COLO668 (cell line): Measurements from ENCODE around the gene LCMT1.
"Not testable (repeated sequence)": the region's sequence is repeated elsewhere in the genome, so short reads cannot be mapped to it uniquely, and the experiment has no call there.

Experiments used
- DNase-seq: peaks from one replicate; lab custom pipeline; 2025; ENCODE audit not compliant: unreplicated experiment; lab: John Stamatoyannopoulos, UW

Gene LCMT1

GRCh38 chr16:25141648-25142047 lies 30.1 kb downstream of the LCMT1 start:
- DNase-seq = no peak

- DNase-seq = no peak
Observed at GRCh38 chr16:25143928-25144327, 32.4 kb downstream of the LCMT1 start.

DNA sequence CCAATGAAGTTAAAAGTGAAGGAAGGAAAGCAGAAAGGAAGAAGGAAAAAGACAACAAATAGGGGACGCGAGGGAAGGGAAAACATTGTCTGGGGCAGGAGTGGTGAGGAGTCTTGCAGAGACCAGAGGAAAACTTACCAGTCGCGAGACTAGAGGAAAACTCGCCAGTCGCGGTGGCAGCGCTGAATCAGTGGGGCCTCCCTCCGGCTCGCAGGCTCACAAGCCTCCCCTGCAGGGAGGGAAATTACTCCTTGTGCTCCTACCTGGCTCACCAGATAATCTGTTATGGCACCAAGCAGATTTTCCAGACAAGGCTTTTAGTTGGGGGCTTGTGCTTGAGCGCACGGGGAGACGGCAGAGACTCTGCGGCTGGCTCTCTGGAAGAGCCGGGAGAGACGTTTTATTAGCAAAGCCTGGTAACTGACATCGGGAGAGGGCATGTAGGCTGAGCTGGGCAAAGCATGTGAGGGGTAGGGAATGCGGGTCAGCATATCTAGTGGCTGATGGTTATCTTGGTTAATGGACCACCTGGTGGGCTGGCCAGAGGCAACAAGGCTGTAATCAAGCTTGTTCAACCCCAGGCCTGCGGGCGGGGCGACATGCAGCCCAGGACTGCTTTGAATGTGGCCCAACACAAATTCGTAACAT lies 37.1 kb downstream of the LCMT1 start:
- DNase-seq = no peak

- DNase-seq = no peak
Observed at GRCh38 chr16:25151996-25152395, 40.5 kb downstream of the LCMT1 start.

GRCh38 chr16:25155553-25156460 lies 44.3 kb downstream of the LCMT1 start:
- no peak for DNase-seq

DNA sequence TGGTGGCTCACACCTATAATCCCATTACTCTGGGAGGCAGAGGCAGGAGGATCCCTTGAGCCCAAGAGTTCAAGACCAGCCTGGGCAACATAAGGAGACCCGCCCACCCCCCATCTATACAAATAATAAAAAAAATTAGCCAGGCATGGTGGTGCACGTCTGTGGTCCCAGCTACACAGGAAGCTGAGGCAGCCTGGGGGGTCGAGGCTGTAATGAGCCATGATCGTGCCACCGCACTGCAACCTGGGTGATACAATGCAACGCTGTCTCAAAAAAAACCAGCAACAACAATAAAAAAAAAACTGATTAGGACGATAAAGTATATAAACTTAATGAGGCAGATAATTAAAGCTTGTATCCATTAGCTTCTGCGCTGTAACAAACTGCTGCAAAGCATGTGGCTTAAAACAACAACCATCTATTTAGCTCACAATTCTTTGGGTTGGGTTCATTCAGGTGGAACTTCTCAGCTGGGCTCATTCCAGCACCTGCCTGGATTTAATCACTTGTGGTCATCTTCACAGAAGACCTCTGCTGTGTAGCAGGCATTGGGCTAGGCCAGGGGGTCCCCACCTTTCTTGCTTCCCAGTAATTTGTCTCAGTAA lies 45.8 kb downstream of the LCMT1 start:
- no peak for DNase-seq

- no peak for DNase-seq
Observed at GRCh38 chr16:25158401-25158800, 46.9 kb downstream of the LCMT1 start.

- DNase-seq = no peak
Observed at GRCh38 chr16:25161753-25162367, 50.3 kb downstream of the LCMT1 start.

GRCh38 chr16:25163683-25164082 lies 52.1 kb downstream of the LCMT1 start:
- DNase-seq = no peak

- no peak for DNase-seq
Observed at GRCh38 chr16:25165284-25165683, 53.7 kb downstream of the LCMT1 start.

- DNase-seq = not testable (repeated sequence)
Observed at GRCh38 chr16:25167920-25168319, 56.4 kb downstream of the LCMT1 start.

DNA sequence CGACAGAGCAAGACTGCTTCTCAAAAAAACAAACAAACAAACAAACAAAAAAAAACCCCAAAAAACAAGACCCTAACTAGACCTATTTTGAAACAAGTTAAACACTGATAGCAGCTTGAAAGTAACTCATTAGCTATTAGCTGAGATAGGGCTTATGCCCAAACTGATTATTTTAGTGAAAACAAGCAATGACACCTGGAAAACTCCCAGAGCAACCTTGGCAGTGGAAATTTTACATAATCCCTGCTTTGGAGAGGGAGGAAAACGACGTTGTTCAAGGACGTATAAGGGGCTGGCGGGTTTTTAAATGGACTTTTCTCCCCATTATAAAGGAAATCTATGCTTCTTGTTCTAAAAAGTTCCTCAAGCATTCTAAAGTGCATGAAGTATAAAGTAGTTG lies 59.8 kb downstream of the LCMT1 start:
- DNase-seq = no peak

- no peak for DNase-seq
Observed at GRCh38 chr16:25172831-25173230, 61.3 kb downstream of the LCMT1 start.

- DNase-seq = no peak
Observed at GRCh38 chr16:25174285-25174684, 62.7 kb downstream of the LCMT1 start.

- no peak for DNase-seq
Observed at GRCh38 chr16:25176136-25176535, 64.6 kb downstream of the LCMT1 start.

GRCh38 chr16:25177512-25177830 lies 65.9 kb downstream of the LCMT1 start:
- no peak for DNase-seq

DNA sequence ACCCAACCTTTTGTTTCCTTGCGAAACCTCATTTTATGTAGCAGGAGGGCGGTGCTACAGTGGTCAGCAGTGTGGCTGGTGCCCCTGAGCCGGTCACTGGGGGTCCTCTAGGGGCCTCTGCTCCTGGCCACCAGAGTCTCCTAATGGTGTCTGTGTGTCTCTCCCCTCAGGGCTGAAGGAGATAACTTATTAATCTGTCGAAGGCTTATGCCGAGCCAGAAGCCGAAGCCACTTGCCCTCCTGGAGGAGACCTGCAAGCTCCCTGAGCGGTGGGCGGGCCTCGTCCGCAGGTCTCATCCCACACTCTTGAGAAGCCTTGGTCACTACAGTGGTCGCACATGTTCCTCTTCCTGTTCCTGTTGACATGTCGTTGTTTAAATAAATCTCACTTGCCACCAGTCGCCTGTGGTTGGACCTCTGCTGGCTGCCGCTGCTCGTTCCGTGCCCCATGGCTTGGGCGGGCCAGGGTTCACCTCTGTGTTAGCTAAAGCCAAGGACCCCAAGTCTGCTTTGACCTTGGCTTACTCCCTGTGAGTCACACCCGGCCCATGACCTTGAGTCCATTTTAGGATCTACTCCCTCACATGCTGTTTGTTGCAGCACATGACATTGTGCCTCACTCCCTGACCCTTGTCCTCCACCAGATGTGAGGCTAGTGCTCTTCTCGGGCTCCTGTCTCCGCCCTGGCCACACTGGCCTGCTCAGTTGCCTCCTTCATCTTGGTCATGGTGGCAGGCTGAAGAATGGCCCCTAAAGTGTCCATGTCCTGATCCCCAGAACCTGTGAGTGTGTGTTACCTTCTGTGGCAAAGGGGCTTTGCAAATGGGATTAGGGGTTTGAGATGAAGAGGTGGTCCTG lies 66.5 kb downstream of the LCMT1 start:
- no peak for DNase-seq

GRCh38 chr16:25181236-25181635 lies 69.7 kb downstream of the LCMT1 start:
- not testable (repeated sequence) for DNase-seq

DNA sequence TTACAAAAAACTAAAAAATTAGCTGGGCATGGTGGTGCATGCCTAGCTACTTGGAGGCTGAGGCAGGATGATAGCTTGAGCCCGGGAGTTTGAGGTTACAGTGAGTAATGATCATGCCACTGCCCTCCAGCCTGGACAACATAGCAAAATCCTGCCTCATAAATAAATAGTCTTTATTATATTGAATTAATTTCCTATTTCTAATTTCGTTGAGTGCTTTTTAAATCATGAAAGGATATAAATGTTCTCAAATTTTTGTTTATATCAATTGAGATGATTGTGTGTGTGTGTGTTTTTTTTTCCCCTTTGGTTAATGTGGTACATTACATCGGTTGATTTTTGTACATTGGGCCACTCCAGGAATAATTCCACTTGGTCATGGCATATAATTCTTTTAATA lies 73.2 kb downstream of the LCMT1 start:
- no peak for DNase-seq

DNA sequence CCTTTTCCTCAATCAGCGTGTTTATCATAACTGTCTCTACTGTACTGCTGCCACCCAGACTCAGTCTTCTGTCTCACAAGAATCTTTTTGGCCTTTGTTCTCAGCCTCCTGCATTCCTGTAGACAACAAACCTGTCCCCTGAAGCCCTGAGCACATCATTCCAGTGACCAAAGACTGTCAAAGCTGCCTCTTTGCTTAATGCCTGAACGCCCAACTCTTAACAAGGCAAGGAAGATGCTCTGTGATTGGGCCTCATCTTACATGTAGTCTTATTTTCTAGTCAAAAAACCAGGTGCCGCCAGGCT lies 75.9 kb downstream of the LCMT1 start:
- DNase-seq = no peak

DNA sequence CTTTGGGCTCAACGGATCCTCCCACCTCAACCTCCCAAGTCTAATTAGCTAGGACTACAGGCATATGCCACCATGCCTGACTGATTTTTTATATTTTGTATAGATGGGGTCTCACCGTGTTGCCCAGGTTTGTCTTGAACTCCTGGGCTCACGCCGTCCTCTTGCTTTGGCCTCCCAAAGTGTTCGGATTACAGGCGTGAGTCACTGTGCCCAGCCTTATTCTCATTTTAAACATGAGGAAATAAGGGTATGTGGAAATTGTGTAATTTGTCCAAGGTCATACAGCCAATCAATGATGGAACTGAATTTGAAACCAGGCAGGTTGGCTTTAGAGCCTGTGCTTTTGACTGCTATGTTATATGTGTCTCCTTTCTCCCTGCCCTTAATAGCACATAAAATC lies 77.8 kb downstream of the LCMT1 start:
- no peak for DNase-seq
